GM21723 (cell line): Measurements from ENCODE around the gene MDH1B.
"Not testable (repeated sequence)": the region's sequence is repeated elsewhere in the genome, so short reads cannot be mapped to it uniquely, and the experiment has no call there.

Source experiments
- ATAC-seq: cut with Tn5 transposase; IDR thresholded peaks from one replicate; pipeline ENCODE4 v1.9.1; 2021; ENCODE audit warnings: mild to moderate bottlenecking, moderate library complexity; ENCODE audit not compliant: unreplicated experiment

MDH1B gene

DNA sequence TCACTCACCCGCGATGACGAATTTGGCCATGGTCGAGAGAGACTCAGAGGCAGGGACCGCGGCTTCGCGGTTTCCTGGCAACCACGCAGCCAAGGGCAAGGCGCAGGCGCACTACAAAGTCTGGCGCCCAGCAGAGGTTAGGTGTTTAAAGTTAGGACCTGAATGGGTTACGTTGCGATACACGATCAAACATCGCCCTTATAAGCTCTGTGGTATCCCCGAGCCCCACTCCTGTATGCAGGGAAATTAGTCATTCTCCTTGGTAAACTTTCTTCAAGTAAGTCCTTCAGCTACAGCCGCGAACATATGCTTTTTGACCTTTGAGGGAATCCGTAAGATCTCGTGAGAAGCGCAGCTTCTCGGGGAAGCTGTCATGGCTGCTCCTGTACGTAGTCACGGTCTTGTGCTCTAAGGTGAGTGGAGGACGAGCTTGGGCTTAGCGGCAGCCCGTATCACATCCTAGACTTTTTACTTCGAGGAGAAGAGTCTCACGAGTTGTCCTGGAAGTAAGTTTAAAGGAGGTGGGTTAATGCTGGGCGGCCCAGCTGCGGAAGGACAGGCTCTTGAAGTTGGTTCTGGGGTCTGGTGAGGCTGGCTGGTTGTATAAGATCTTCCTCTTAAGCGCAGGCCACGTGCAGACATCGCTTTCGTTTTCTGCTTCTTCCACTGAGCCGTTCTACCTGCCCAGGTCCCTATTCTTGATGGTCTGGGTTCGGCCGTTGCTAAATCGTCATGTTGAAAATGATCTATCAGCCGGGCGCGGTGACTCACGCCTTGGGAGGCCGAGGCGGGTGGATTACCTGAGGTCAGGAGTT is at the start of gene MDH1B, which contains the start of gene FASTKD2:
Gene MDH1B, minus strand, starts transcription at position 87 of the 815 bp plus-strand sequence. Its CDS starts 57 bp downstream, at position 30.
Gene FASTKD2, plus strand, starts transcription at position 365 of the 815 bp plus-strand sequence. CDS start 1,088 bp downstream, outside the sequence.
- peak; percentile 95 for ATAC-seq

DNA sequence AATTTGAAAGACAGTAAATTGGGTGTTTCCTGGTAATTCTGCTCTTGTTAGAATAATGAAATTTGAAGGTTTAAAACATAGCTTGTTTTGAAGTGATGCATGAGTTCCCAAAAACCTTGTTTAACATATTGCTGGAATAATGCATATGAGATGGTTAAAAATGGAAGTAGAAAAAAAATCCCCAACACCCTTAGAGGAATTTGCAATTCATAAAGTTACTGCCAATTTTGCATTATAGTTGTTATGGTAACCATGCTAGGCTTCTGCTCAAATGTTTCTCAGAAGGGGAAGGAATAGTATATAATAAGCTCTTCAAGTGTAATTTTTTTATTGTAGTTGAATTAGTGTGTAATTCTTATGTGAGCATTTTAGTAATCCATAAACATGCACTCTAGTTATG is 49.4 kb upstream of the MDH1B start:
- ATAC-seq = no peak

DNA sequence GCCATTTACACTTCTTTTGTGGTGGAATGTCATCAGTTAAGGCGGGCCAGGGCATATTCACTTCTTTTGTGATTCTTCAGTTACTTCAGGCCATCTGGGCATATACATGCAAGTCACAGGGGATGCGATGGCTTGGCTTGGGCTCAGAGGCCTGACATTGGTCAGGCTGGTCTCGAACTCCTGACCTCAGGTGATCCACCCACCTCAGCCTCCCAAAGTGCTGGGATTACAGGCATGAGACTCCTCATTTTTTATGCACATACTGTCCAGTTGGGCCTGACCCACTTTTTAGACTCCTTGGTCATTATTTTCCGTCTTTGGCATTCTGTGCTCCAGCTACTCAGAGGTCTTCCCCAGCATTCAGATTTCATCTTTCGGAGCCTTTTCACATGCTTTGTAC is 47.3 kb upstream of the MDH1B start:
- ATAC-seq = not testable (repeated sequence)

DNA sequence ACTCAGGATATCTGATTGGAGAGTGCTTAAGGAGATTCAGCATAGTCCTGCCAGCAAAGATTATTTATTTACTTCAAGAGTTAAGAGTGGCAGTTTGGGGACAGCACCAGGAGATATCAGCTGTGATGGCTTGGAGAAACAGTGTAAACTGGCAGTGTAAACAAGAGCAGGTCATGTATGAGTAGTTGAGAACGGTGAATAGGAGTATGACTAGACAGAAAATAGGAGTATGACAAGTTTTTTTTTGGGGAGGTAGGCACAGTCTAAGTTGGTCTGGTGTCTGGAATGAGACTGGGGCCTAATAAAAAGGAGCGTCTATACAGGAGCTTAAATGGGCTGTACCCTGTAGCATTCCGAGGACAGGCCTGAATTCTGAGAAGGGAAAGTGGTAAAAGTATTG is 42.5 kb upstream of the MDH1B start:
- not testable (repeated sequence) for ATAC-seq

DNA sequence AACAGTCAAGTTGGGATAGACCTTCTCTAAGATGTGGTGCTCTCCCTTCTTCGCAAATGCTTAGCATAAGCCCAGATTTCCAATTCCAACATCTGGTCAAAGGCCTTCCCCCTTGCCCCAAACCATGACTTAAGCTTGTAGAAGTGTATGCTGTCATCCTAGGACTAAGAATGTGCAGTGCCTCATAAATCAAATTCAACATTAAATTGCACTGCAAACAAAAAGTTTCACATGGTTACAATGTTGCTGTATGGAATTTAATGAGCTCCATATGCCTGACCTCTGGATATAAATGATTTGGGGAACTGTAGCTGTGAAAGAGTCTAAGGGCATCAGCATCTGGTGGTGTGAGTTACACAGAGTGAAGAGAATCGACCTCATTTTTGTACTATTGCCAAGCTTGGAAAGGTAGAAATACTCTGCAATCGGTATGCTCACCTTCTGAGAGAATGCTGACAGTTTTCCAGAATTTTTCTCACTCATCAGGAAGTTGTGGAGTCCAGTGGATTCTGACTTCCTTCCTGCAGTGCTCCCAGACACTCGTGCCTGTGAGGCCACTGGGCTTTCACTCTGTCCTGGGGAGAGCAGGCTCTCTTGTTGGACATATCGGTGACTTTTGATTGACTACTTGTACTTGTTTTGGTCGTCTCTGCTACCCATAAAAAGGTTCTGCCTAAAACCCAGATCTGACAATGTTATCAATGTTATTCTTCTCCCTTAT is 40.9 kb upstream of the MDH1B start:
- ATAC-seq = no peak

DNA sequence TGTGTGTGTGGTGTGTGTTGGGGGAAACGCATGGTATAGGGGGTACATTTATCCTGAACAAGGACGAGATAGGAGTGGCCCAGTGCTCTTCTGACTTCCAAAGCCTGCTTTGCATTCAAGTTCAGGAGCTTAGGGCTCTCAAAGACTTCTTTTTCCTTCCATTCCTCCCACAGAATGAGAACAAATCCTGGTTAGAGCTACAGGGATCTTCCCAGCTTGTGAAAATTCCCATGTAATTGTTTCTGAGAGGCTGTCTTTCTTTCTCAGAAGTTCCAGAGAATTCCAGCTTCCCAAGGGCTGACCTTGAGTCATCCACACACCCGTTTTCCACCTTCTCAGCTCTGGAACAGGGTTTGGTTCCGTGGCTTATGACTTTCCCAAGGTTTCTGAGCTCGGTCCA is 39.2 kb upstream of the MDH1B start:
- ATAC-seq = no peak

DNA sequence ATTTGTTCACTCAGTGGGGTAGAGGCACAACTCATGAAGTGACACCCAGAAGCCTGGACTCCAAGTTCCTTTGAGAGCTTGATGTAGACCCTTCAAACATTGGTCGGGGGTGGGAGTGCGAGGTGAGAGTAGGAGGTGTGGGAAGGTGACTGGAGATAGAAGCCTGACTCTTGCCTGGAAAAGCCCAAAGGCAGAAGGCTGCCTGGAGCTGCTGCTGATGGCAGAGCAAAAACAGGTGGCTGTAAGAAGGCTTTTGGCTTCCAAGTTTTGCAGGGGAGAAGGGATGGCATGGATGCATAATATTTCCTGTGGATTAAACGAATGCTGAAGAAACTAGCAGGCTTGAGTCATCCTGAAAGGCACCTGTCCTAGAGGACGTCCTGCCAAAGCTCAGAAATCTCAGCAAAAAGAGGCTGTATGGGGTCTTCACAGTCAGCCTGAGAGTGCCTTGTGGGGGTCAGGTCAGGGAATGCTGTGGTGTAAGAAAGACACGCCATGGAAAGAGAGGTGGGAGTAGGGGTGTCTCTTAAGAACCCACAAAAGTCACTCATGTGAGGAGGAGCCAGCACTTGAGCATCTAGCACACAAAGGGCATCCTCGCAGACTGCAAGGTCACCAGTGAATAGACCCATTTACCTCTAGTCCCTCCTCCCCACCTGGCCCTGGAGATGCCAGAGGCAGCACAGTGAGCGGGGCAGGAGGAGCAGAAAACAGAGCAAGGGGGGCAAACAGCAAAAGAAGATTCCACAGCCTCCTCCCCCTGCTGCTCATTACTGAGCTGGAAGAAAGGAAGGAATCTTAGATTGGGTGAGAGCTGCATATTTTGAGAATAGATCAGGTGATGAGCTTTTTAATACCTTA is 37.8 kb upstream of the MDH1B start:
- no peak for ATAC-seq

DNA sequence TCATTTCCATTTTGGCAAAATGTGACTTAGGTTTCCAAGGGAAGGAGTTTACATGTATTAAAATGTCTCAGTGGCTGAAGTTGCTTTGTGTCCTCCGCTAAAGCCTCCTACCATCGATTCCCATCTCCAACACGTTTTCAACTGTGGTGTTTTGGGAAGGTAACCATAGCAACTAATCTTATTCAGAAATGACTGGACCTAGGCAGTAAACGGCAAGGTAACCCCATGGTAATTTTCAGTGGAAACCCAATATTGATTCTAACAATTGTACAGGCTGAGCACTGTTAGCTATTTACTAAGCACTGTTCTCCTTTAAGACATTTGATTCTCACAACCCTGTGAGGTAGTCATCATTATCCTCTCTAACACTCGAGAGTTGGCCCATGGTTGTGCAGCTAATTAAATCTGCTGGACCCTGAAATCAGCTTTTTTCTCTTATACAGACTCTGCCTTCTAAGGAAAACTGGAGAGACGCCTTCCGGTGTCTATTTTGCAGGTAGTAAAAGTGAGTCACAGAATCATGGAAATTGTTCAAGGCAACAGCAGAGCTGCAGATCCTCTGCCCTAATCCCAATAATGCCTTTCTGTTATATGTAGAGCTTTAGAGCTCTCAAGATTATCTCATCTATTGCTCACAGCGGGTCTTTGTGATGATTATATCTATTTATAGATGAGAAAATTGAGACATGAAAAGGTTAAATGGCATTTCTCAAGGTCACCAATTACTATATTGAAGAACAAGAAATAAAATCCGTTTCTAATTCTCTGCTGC is 36.5 kb upstream of the MDH1B start:
- ATAC-seq = no peak

DNA sequence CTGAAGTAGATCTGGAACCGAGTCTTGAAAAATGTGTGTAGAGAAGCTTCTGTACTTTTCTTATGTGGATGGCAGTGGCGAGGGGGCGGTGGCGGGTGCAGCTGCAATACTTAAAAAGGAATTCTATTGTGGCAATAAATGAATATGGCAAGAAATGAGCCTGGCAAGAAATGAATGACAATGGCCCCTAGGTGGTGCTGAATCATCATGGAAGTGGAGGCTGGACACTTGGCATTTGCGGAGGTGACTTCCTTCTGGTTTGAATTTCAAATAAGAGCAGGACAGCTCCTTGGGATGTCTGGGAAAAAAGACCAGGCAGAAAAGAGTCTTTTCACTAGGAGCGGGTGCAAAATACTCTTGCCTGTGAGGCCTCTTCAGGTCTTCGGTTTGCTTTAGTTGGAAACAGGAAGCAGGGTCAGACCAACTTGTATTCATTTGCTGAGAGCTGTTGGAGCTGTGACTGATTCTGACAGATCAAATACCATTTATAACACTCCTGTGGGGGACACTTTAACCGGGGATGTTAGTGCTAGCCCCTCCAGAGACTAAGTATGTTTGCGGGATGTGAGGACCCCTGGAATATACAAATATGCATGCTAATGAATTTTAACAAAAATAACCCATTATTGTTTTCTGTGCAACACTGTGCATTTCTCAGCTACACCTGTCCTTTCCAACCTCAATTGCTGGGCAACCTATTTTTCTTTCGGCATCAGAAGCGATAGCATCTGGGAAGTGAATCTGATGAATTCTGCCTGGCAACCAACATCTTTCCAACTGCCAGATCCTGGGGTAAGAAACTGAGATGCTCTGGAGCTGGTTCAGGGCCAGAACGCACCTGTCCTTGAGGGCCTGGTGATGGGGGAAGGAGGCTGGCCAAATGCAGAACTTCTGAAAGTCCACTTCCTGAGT is 35.6 kb upstream of the MDH1B start:
- ATAC-seq = peak; percentile 74

DNA sequence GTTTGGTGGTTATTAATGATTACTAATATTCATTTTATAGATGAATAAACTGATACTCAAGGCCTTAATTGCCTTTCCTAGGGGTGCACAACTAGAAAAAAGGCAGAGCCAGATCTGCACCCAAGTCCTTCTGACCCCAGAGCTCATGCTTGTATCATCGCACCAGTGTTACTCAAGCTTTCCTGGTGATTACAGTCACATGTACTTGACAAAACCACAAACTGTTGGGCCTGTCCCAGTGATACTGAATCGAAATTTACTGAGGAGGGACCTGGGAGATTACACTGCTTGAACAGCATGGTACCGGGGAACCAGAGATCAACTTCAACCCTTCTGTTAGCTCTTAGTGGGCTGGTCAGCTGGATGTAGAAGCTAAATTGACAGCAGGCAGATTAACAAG is 34.0 kb upstream of the MDH1B start:
- ATAC-seq = no peak

DNA sequence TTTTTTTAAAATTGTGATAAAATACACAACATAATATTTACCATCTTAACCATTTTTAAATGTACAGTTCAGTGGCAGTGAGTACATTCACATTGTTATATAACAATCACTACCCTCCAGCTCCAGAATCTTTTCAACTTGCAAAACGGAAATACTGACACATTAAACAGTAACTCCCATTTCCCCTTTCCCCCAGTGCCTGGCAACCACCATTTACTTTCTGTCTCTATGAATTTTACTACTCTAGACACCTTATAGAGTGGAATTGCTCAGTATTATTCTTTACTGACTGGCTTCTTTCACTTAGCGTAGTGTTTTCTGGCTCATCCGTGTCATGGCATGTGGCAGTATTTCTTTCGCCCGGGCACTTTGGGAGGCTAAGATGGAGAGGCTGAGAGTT is 32.9 kb upstream of the MDH1B start:
- ATAC-seq = no peak

DNA sequence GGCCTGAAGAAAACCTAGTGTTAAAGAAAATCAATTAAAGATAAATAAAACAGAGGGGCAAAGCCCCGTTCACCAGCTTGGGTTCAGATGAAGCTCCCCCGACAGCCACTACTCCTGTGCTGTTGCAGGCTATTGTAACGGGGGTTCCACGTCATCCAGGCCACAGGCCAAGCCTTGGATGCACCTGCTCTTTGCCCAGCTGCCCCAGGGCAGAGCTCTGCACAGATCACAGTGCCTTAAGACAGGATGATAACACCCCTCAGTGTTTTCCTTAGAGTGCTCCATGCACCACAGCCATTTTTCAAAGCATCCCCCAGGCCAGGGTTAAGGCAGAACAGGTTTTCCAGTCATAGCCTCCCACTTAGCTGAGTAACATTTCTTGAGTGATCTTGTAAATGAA is 32.2 kb upstream of the MDH1B start:
- no peak for ATAC-seq

DNA sequence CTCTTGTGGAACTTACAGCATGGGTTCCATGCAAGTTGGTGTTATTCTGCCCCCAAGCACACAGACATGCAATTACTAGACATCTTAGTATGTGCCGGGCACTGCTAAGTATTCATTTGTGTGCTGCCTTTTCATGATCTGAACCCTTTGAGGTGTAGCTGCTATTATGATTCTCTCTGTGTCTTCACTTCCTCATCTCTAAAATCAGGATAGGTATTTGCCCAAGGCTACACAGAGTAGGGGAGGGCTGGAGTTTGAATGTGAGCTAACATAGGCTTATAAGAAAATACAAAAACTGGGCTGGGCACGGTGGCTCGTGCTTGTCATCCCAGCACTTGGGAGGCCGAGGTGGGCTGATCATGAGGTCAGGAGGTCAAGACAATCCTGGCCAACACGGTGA is 27.5 kb upstream of the MDH1B start:
- no peak for ATAC-seq

DNA sequence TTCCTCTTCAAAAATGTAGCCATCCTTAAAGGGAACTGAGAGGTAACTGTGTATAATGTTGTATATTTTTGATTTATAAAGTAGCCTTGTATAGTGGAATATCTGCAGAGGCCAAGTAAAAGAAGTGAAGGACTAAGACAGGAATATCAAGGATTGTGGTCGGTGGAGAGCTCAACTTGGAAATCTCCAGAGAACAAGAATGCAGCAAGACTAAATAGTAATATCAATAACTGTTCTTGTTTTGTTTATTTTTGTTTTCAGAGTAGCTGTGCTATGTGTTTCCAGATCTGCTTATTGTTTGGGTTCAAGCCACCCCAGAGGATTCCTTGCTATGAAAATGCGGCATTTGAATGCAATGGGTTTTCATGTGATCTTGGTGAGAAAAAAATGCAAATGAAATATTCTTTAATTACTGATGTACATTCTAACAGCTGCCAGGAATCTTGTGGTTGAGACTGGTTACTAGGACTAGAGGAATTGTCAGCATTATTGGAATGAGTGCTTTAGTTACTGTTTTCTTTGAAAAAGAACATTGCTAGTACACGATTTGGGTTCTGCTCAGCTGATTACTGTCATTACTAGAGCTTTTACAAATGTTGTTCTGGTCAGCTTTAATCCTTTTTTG is 25.3 kb upstream of the MDH1B start:
- no peak for ATAC-seq

DNA sequence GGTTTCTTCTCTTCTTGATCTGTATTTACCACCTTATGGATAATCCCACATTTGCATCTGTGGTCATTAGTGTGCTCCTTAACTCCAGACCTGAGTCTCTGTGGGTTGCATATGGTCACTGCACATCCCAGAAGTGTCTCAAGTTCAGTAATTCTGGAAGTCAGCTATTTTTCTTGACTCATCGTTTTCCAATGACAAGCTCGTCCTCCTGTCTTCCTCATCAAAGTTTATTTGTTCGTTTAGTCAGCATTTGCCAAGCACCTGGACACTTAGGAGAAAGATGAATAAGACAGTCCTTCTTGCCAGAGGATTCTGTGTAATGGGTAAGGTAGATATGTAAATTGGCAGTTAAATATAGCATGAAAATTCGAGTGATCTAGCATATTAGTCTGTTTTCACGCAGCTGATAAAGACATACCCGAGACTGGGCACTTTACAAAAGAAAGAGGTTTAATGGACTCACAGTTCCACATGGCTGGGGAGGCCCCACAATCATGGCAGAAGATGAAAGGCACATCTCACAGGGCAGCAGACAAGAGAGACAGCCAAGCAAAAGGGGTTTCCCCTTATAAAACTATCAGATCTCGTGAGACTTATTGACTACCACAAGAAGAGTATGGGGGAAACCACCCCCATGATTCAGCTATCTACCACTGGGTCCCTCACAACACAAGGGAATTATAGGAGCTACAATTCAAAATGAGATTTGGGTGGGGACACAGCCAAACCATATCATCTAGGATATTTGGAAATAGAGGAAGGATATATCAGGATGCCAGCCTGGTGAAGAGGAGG is 19.6 kb upstream of the MDH1B start:
- ATAC-seq = no peak

DNA sequence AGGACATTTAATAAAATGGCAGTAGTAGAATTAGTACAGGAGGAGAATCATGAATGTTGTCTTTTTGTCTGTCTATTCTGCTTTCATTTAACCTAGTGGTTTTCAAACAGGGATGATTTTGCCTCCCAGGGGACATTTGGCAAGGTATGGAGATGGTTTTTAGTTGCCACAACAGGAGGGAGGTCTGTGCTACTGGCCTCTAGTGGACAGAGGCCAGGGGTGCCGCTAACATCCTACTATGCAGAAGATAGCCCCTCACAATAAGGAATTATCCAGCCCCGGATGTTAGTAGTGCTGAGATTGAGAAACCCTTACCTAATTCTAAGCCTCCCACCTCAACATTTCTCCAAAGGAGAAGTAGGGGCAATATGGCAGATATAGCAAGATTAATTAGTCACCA is 18.6 kb upstream of the MDH1B start:
- no peak for ATAC-seq

DNA sequence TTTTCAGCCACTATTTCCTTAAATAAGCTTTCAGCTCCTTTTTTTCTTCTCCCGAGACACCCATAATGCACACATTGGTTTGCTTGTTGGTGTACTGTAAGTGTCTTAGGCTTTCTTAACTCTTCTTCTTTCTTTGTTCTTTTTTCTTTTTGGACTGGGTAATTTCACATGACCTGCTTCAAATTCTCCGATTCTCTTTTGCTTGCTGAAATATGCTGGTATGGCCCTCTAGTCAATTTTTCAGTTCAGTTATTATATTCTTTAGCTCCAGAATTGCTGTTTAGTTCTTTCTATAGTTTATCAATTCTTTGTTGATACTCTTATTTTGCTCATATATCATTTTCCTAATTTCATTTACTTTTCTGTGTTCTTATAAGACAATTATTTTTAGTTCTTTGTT is 15.5 kb upstream of the MDH1B start:
- ATAC-seq = no peak

DNA sequence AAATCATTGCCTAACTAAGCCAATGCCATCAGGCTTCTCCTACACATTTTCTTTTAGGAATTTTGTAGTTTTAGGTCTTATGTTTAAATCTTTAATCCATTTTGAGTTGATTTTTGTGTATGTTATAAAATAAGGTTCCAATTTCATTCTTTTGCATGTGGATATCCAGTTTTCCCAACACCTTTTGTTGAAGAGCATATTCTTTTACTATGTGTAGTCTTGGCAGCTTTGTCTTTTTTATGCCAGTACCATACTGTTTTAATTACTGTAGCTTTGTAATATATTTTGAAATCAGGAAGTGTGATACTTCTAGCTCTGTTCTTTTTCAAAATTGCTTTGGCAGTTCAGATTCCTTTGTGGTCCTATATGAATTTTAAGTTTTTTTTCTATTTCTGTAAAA is 11.3 kb upstream of the MDH1B start:
- no peak for ATAC-seq
